ENCODE results near the gene BBS12. TPM values are rescaled to one million over a fixed set of nuclear protein-coding genes. Genes with fewer than 3 reads are reported as not detected.

The BBS12 gene
- total and polyA plus RNA-seq, 9 of the 15 experiments (the other 6 are each of a cell fraction or from before 2014, with no cell fraction given): 2.7 to 6.5 (median 3.3) TPM

DNA sequence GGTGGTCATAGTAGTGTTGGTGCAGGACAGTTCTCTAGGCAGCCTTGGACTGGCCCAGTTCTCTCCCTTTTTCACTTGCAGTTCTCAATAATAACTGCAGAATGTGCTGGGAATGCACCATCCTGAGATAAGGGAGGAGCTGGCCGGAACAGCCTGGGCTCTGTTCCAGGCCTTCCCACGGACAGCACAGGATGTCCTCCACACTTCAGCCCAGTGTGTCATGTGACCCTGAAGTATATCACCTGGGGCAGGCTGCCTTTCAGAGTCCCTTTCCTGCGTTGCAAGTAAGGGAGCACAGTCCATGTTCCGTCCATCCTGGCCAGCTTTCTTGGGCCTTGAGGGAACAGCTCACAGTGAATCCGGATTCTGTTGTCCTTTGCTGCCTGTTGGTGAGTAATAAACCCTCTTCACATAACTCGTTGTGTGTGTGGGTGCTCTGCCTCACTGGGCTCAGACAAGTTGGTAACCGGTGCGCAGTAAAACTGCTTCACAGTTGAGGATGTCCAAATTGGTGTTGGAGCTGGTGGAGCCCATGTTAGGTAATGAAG is 32.3 kb upstream of the BBS12 start (continued):
- peak; percentile 34; the same call in 1 of the 2 replicates for TF ChIP-seq NBN (IDR thresholded peaks at IDR 0.05; ENCODE audit: low read depth)
- TF ChIP-seq KAT7 (CRISPR knock-in tag; IDR thresholded peaks at IDR 0.05; ENCODE audit: borderline replicate concordance): no peak
- TF ChIP-seq GATA2 (CRISPR knock-in tag; IDR thresholded peaks at IDR 0.05): no peak; the same call in 1 of the 2 replicates
- TF ChIP-seq, protein P1, sequence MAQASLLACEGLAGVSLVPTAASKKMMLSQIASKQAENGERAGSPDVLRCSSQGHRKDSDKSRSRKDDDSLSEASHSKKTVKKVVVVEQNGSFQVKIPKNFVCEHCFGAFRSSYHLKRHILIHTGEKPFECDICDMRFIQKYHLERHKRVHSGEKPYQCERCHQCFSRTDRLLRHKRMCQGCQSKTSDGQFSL (CRISPR knock-in tag; IDR thresholded peaks at IDR 0.05): no peak
- TF ChIP-seq, protein P1 (tag; IDR thresholded peaks at IDR 0.05): no peak
- TF ChIP-seq, protein P2, sequence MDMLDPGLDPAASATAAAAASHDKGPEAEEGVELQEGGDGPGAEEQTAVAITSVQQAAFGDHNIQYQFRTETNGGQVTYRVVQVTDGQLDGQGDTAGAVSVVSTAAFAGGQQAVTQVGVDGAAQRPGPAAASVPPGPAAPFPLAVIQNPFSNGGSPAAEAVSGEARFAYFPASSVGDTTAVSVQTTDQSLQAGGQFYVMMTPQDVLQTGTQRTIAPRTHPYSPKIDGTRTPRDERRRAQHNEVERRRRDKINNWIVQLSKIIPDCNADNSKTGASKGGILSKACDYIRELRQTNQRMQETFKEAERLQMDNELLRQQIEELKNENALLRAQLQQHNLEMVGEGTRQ (CRISPR knock-in tag; IDR thresholded peaks at IDR 0.05): peak; percentile 93
- TF ChIP-seq, protein P3, sequence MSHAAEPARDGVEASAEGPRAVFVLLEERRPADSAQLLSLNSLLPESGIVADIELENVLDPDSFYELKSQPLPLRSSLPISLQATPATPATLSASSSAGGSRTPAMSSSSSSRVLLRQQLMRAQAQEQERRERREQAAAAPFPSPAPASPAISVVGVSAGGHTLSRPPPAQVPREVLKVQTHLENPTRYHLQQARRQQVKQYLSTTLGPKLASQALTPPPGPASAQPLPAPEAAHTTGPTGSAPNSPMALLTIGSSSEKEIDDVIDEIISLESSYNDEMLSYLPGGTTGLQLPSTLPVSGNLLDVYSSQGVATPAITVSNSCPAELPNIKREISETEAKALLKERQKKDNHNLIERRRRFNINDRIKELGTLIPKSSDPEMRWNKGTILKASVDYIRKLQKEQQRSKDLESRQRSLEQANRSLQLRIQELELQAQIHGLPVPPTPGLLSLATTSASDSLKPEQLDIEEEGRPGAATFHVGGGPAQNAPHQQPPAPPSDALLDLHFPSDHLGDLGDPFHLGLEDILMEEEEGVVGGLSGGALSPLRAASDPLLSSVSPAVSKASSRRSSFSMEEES (CRISPR knock-in tag; IDR thresholded peaks at IDR 0.05): peak; percentile 98
- TF ChIP-seq E2F3 (CRISPR knock-in tag; IDR thresholded peaks at IDR 0.05): no peak
- TF ChIP-seq, protein P4, sequence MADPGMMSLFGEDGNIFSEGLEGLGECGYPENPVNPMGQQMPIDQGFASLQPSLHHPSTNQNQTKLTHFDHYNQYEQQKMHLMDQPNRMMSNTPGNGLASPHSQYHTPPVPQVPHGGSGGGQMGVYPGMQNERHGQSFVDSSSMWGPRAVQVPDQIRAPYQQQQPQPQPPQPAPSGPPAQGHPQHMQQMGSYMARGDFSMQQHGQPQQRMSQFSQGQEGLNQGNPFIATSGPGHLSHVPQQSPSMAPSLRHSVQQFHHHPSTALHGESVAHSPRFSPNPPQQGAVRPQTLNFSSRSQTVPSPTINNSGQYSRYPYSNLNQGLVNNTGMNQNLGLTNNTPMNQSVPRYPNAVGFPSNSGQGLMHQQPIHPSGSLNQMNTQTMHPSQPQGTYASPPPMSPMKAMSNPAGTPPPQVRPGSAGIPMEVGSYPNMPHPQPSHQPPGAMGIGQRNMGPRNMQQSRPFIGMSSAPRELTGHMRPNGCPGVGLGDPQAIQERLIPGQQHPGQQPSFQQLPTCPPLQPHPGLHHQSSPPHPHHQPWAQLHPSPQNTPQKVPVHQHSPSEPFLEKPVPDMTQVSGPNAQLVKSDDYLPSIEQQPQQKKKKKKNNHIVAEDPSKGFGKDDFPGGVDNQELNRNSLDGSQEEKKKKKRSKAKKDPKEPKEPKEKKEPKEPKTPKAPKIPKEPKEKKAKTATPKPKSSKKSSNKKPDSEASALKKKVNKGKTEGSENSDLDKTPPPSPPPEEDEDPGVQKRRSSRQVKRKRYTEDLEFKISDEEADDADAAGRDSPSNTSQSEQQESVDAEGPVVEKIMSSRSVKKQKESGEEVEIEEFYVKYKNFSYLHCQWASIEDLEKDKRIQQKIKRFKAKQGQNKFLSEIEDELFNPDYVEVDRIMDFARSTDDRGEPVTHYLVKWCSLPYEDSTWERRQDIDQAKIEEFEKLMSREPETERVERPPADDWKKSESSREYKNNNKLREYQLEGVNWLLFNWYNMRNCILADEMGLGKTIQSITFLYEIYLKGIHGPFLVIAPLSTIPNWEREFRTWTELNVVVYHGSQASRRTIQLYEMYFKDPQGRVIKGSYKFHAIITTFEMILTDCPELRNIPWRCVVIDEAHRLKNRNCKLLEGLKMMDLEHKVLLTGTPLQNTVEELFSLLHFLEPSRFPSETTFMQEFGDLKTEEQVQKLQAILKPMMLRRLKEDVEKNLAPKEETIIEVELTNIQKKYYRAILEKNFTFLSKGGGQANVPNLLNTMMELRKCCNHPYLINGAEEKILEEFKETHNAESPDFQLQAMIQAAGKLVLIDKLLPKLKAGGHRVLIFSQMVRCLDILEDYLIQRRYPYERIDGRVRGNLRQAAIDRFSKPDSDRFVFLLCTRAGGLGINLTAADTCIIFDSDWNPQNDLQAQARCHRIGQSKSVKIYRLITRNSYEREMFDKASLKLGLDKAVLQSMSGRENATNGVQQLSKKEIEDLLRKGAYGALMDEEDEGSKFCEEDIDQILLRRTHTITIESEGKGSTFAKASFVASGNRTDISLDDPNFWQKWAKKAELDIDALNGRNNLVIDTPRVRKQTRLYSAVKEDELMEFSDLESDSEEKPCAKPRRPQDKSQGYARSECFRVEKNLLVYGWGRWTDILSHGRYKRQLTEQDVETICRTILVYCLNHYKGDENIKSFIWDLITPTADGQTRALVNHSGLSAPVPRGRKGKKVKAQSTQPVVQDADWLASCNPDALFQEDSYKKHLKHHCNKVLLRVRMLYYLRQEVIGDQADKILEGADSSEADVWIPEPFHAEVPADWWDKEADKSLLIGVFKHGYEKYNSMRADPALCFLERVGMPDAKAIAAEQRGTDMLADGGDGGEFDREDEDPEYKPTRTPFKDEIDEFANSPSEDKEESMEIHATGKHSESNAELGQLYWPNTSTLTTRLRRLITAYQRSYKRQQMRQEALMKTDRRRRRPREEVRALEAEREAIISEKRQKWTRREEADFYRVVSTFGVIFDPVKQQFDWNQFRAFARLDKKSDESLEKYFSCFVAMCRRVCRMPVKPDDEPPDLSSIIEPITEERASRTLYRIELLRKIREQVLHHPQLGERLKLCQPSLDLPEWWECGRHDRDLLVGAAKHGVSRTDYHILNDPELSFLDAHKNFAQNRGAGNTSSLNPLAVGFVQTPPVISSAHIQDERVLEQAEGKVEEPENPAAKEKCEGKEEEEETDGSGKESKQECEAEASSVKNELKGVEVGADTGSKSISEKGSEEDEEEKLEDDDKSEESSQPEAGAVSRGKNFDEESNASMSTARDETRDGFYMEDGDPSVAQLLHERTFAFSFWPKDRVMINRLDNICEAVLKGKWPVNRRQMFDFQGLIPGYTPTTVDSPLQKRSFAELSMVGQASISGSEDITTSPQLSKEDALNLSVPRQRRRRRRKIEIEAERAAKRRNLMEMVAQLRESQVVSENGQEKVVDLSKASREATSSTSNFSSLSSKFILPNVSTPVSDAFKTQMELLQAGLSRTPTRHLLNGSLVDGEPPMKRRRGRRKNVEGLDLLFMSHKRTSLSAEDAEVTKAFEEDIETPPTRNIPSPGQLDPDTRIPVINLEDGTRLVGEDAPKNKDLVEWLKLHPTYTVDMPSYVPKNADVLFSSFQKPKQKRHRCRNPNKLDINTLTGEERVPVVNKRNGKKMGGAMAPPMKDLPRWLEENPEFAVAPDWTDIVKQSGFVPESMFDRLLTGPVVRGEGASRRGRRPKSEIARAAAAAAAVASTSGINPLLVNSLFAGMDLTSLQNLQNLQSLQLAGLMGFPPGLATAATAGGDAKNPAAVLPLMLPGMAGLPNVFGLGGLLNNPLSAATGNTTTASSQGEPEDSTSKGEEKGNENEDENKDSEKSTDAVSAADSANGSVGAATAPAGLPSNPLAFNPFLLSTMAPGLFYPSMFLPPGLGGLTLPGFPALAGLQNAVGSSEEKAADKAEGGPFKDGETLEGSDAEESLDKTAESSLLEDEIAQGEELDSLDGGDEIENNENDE (IDR thresholded peaks at IDR 0.05; ENCODE audit: low read depth, low read length): no peak
- no peak for TF ChIP-seq EWSR1 (IDR thresholded peaks at IDR 0.05; ENCODE audit: borderline replicate concordance, low read depth, partially characterized antibody)
- no peak for TF ChIP-seq NELFE (IDR thresholded peaks at IDR 0.05; ENCODE audit: insufficient read depth, insufficient read length)
- no peak for TF ChIP-seq ZNF668 (CRISPR knock-in tag; IDR thresholded peaks at IDR 0.05)
- no peak for TF ChIP-seq PTTG1 (tag; IDR thresholded peaks at IDR 0.05; ENCODE audit: low read depth)

Data from K562 (cell line).